HL-60 (cell line): Measurements from ENCODE around the gene MED26.

ENCODE experiments used
- POLR2AphosphoS5 ChIP-seq: IDR thresholded peaks from 2 replicates; pipeline ENCODE4 v1.6.1; 2012; ENCODE audit warnings: low read depth
- REST ChIP-seq: IDR thresholded peaks from 2 replicates; pipeline ENCODE4 v1.6.1; 2012; ENCODE audit warnings: low read depth; ENCODE audit not compliant: insufficient replicate concordance
- TF ChIP-seq, protein P1 (sequence below): IDR thresholded peaks from one replicate; pipeline ENCODE4 v1.5.1; 2011; ENCODE audit warnings: low read length, control low read depth, inconsistent platforms; ENCODE audit not compliant: insufficient read depth

DNA sequence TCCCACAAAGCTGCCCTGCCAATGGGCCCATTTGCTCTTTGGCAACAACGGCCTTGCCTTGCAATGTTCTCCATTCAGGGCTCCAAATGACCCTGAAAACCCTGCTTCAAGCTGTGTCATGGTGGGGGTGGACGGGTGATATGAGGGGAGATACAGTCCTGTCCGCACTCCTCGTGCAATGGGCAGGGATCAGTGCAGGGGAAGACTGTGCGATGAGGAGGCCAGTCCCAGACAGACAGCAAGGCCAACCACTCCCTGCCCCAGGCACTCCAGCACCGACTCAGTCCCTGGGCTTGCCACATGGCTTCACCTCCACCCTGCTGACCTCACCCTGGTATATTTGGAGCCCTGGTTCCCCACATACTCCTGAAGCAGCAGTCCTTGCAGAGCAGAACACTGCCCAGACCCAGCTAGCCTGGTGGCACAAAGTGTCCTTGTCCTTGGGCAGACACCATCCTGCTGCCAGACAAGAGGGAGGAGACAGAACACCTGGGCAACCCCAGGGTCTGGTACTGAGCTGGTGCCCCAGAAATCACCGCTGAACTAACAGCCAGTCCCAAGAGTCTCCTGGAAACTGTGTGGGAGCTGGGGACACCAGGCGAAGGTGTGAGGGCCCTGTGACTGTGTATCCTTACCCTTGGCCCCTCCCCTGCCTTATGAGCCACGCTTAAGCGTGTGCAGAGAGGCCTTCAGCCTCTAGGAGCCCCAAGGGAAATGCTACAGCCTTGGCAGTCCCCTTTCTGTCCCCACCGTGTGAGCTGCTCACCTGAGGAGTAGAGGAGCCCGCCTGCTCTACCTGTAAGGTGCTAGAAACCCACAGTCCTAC, 46.6 kb downstream of the MED26 start:
- TF ChIP-seq, protein P1, sequence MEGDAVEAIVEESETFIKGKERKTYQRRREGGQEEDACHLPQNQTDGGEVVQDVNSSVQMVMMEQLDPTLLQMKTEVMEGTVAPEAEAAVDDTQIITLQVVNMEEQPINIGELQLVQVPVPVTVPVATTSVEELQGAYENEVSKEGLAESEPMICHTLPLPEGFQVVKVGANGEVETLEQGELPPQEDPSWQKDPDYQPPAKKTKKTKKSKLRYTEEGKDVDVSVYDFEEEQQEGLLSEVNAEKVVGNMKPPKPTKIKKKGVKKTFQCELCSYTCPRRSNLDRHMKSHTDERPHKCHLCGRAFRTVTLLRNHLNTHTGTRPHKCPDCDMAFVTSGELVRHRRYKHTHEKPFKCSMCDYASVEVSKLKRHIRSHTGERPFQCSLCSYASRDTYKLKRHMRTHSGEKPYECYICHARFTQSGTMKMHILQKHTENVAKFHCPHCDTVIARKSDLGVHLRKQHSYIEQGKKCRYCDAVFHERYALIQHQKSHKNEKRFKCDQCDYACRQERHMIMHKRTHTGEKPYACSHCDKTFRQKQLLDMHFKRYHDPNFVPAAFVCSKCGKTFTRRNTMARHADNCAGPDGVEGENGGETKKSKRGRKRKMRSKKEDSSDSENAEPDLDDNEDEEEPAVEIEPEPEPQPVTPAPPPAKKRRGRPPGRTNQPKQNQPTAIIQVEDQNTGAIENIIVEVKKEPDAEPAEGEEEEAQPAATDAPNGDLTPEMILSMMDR, result no peak
- no peak for TF ChIP-seq POLR2AphosphoS5
- no peak for TF ChIP-seq REST
